HG02870 (cell line): ENCODE data around the gene KLHDC4.
A peak's percentile ranks its signal among the peaks of the same experiment; 100 is the strongest.
"Not testable (repeated sequence)": the region's sequence is repeated elsewhere in the genome, so short reads cannot be mapped to it uniquely, and the experiment has no call there.

Experiments used
- ATAC-seq: cut with Tn5 transposase; IDR thresholded peaks from one replicate; pipeline ENCODE4 v1.9.1; 2021; ENCODE audit warnings: mild to moderate bottlenecking, moderate library complexity; ENCODE audit not compliant: unreplicated experiment

KLHDC4 gene

DNA sequence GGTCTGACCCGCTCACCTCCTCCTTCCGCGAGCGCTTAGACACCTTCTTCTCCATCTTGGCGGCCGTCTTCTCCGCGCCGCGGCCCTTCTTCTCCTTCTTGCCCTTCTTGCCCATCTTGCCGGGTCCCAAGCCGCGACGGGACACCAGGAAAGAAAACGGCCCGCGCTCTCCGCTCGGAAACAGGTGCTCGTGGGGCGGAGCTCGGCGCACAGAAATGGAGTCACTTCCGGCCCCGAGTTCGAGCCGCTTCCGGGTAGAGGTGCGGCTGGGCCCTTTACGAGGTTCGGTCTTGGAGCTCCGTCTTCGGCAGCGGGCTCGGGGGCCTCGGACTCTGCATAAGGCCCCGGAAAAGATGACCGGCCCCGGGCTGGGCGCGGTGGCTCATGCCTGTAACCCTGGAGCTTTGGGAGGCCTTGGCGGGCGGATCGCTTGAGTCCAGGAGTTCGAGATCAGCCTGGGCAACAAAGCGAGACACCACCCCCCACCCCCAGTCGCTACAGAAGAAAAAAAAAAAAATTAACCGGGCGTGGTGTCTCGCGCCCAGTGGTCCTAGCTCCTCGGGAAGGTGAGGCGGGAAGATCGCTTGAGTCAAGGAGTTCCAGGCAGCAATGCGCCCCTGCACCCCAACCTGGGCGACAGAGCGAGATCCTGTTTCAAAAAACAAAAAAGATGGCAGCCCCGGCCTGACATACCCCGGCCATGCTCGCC is at the start of gene KLHDC4:
TSS of gene KLHDC4 (minus strand) at position 211 of the 709 bp plus-strand sequence. CDS start at position 115, 96 bp downstream.
- ATAC-seq = peak; percentile 83

DNA sequence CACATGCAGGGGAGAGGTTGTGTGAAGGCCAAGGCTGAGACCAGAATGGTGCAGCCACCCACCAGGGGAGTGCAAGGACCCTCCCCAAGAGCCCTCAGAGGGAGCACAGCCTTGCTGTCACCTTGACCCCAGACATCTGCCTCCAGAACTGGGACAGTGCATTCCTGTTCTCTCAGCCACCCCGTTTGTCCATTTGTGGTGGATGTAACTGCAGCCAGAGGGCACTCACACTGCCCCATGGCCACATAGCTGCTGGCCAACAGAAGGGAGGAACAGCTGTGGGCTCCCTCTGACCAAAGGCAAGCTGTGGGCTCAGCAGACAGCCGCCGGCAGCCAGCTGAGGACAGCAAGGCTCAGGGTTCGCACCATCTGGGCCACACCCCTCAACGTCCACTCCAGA is 49.8 kb upstream of the KLHDC4 start:
- ATAC-seq = no peak

GRCh38 chr16:87812200-87812656 is 46.4 kb upstream of the KLHDC4 start:
- ATAC-seq = no peak

DNA sequence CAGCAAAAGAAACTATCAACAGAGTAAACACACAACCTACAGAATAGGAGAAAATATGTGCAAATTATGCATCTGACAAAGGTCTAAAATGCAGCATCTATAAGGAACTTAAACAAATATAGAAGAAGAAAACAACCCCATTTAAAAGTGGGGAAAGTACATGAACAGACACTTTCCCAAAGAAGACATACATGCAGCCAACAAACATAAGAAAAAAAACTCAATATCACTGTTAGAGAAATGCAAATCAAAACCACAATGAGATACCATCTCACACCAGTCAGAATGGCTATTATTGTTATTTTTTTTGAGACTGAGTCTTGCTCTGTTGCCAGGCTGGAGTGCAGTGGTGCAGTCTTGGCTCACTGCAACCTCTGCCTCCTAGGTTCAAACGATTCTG is 45.7 kb upstream of the KLHDC4 start:
- not testable (repeated sequence) for ATAC-seq

DNA sequence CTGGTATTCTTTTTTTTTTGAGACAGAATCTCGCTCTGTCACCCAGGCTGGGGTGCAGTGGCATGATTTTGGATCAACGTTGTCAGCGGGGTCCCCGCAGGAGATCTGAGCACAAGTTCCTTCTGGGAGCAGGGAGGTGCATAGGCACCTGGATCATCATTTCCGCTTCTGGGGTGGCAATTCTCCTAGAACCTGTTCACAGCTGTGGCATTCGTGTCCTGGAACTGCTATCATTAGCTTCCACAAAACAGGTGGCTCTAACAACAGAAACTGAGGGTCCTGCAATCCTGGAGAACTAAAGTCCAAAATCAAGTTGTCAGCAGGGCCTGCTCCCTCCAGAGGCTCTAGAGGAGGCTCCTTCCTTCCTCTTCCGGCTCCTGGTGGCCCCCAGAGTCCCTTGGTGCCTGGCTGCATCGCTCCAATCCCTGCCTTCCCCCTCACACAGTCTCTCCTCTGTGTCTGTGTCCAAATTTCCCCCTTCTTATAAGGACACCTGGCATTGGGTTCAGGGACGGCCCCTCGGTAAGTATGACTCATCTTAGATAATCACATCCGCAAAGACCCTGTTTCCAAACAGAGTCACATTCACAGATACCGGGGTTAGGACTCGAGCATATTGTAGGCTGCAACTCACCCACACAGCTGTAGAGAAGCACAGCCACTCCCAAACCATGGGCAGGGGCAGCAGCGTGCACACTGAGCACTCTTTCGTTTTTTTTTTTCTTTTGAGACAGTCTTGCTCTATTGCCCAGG is 43.5 kb upstream of the KLHDC4 start:
- ATAC-seq = peak; percentile 49

- ATAC-seq = no peak
Measured at GRCh38 chr16:87808108-87808507, 42.3 kb upstream of the KLHDC4 start.

DNA sequence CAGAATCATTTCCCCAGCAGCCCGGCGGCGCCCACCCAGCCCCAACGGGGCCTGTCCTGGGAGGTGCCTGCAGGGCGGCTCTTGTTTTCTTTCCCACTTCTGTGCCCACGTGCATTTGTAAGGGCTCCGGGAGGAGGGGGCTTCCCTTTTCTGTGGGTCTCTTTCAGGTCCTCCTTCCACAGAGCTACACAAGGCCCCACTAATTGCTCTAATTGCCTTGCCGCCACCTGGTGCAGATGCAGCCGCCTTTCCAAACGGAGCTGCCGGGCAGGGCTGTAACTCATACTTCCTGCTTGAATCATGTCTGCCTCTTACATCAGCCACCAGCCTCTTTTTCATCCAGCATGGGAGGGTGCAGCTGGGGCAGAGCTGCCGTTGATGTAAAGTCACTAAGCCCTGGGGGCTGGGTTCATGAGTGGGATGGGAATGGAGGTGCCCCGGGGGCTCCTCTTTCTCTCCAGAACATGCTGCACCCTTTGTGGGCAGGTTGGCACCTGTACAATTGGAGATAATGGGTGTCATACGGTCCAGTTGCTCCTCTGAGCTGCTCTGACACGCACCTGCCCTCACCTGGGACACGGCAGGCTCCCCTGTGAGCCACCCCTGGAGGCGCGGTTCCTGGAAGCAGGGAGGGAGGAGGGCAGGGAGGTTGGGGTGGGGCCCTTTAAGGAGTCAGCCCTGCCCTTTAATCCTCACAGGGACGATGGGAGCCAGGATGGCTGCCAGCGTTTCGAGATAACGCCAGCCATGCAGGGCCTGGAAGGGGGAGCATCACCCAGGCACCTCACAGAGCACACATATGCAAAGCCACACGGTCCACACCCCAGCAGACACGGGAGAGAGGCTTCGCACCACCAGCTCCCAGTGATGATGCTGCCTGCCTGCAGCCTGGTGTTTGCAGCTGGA is 41.1 kb upstream of the KLHDC4 start:
- ATAC-seq = no peak

DNA sequence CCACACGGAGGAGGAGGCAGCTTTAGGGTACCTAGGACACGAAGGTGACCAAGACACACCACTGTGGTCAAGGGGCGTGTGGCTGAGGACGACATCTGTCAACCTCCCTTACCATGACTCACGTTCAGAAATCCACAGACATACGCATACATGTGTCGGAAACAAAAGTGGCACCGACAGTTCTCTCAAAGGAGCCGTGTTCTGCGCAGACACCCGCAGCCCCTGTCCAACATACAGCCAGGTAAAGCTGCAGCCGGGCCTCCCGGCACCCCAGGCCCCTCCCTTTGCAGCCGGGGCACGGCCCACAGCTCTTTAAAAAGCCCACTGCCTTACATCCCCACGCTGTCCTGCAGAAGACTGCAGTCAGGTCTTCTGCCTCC is 40.5 kb upstream of the KLHDC4 start:
- no peak for ATAC-seq

DNA sequence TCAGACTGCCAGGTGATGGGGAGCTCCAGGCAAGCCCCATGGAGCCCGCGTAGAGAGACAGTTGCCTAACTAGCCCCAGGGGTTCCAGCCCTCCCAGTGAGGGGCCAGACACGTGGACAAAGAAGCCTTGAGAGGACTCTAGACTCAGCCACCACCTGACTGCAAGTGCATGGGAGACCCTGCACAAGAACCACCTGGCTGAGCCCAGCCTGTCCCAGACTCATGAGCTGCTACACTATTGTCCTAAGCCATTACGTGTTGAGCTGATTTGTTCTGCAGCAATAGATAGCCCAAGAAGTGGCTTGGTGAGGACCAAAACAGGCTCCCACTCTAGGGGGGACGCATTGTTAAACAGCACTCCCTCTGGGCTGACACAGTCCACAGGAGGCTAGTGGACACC is 37.6 kb upstream of the KLHDC4 start:
- ATAC-seq = no peak

- ATAC-seq = no peak
Measured at GRCh38 chr16:87802670-87803069, 36.9 kb upstream of the KLHDC4 start.

- no peak for ATAC-seq
Measured at GRCh38 chr16:87801679-87802259, 36.0 kb upstream of the KLHDC4 start.

DNA sequence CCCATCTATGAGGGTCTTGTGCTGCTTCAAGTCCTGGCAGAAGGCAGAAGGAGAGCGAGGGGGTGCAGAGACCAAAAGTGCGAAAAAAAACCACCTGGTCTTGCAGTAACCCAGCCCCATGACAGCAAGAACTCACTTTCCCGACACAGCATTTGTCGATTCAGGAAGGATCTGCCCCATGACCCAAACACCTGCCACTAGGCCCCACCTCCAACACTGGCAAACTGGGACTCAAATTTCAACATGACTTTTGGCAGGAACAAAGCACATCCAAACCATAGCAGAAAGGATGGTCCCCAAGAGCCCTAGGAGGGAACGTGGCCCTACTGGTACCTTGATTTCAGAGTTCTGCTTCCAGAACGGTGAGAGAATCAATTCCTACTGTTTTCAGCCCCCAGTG is 34.7 kb upstream of the KLHDC4 start:
- ATAC-seq = no peak

DNA sequence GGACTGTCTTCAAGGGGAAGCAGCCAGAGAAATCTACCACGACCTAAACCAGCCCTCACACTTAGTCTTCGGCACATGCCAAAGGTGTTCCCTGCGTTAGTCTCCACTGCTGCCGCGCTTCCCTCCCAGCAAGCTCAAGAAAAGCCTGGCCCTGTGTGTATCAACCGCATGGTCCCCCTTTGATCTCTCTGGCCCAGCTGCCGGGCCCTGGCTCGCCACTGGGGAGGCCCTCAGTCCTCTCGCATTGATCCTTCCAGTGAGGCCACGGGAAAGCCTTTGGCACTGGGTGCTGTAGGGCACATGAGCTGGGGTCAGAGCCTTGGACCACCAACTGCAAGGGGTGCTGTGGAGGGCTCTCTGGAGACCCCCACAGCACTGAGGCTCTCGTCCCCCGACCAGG is 29.6 kb upstream of the KLHDC4 start:
- ATAC-seq = no peak

- ATAC-seq = no peak
Measured at GRCh38 chr16:87794485-87795078, 28.8 kb upstream of the KLHDC4 start.

- no peak for ATAC-seq
Measured at GRCh38 chr16:87792205-87792565, 26.4 kb upstream of the KLHDC4 start.

DNA sequence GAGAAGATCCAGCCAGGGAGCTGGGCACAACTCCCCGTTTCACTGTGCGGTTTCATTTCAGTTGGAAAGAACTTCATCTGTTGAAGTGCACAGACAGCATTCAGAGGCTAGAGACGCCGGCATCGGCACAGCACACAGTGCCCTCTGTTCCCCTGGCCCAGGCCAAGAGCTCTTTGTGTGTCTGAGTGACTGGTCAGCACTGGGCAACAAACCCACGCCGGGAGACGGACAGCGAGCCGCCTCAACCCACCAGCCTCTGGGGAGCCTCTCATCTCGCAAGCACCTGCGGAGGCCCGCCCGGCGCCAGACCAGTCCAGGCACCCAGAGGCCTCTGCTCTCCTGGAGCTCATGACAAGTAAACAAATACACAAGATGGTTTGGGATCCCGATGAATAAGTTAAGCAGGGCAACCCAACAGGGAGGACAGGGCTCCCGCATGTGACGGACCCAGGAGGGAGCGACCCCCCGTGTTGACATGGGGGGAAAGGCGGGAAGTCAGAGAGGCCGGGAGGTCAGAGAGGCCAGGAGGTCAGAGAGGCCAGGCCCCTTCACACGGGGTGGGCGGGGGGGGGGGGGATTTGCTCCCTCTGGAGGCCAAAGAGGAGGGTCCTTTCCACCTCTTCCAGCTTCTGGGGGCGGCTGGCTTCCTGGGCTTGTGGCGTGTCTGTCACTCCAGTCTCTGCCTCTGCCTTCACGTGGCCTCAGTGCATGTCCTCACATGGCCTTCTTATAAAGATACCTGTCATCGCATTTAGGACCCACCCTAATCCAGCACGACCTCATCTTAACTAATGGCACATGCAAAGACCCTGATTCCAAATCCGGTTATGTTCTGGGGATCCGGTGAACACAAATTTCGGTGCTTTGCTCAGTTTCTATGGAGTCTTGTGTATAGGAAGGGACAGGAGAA is 25.8 kb upstream of the KLHDC4 start:
- ATAC-seq = no peak

- ATAC-seq = no peak
Measured at GRCh38 chr16:87790292-87791100, 24.7 kb upstream of the KLHDC4 start.

DNA sequence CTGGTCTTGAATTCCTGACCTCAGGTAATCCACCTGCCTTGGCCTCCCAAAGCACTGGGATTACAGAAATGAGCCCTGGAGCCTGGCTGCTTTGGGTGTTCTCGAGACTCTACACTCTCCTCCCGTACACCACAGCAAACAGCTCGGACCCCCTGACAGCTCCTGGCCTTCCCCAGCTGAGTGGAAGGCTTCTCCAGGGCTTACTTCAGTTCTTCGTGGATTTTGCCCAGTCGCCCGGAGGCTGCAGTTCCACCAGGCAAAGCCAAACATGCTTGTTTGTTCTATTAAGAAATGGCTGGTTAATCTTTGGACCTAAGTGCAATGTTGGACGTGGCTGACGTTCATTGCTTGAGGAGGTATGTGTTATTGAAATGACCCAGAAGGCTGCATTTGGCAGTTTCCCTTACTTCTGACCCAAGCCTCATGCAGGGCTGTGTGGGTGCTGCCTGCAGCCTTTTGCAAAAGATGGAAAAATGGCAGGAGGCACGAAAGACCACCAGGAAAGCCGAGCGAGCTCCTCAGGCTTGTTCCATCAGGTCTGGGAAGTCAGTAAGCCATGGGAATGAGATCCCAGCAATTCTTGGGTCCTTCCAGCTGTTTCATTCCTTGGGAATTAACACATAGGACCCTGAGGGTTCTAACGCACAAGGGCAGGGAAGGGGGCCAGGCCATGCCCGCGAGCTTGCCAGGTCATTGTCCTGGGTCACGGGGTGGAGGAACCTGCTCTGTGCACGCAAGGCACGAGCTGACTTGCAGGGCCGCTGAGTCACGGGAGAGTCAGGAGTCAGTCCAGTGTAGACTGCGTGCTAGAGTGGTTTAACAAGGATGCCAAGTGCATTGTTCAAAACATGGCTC is 23.9 kb upstream of the KLHDC4 start:
- no peak for ATAC-seq
